Measurements from ENCODE around the gene GUSB.

Gene GUSB

GRCh38 chr7:65960351-65961074 lies 21.5 kb downstream of the GUSB start:
- Histone ChIP-seq H3K79me2 (ENCODE audit: control insufficient read depth, low read length) (no peaks in the 10 kb centered on the region), H3K4me3 (ENCODE audit: low read length) (no peak overlapping the region), H4K20me1 (ENCODE audit: control insufficient read depth, insufficient read depth, low read depth, low read length) (no peaks in the 10 kb centered on the region; the same call in 1 of the 2 replicates), H3K27me3 (ENCODE audit: control insufficient read depth, low read length) (no peaks in the 10 kb centered on the region), H3K9me2 (replicated peaks; ENCODE audit: control insufficient read depth, low read length) (no peaks in the 10 kb centered on the region), H3K36me3 (ENCODE audit: control insufficient read depth, low read length) (peaks cover 91% of the 10 kb centered on the region), H3K4me2 (ENCODE audit: low read length) (no peak overlapping the region), H3K27ac (ENCODE audit: low read depth, low read length) (no peak overlapping the region), H3K9me3 (ENCODE audit: control insufficient read depth, insufficient read depth, low read length) (no peaks in the 10 kb centered on the region), H3K4me1 (ENCODE audit: control insufficient read depth, low read length) (no peaks in the 10 kb centered on the region), H3F3A (ENCODE audit: control insufficient read depth, insufficient read depth) (peaks cover 26% of the 10 kb centered on the region)
- TF ChIP-seq EZH2phosphoT487 (IDR thresholded peaks at IDR 0.05; ENCODE audit: borderline replicate concordance, low read length) (no peak), CTCF (IDR thresholded peaks at IDR 0.05; ENCODE audit: low read depth, low read length, poor library complexity, severe bottlenecking) (no peak)

DNA sequence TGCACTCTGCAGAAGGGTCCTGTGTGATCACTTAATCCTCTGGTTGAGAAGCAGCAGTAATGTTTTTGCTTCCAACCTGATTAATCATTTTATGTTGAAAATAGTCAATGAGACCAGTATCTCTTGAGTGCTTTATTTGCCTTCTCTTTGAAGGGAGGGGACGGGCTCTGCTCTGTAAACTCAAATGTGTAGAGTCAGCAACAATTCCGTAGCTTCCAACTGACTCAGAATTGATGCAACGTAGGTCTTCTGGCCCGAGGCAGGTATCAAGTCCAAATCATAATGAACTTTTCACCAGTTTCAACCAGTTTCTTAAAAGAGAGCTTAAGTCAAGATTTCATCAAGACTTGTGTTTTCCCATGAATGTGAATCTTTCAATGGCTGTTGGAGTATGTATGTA lies 26.3 kb downstream of the GUSB start:
- Histone ChIP-seq H3K9me2 (replicated peaks; ENCODE audit: control insufficient read depth, low read length) (no peaks in the 10 kb centered on the region), H3K9me3 (ENCODE audit: control insufficient read depth, insufficient read depth, low read length) (no peaks in the 10 kb centered on the region), H3K36me3 (ENCODE audit: control insufficient read depth, low read length) (peaks cover 73% of the 10 kb centered on the region), H3K79me2 (ENCODE audit: control insufficient read depth, low read length) (no peaks in the 10 kb centered on the region), H4K20me1 (ENCODE audit: control insufficient read depth, insufficient read depth, low read depth, low read length) (peaks cover 5% of the 10 kb centered on the region), H3K4me3 (ENCODE audit: low read length) (no peak overlapping the region), H3K4me2 (ENCODE audit: low read length) (no peak overlapping the region), H3K27ac (ENCODE audit: low read depth, low read length) (no peak overlapping the region), H3K27me3 (ENCODE audit: control insufficient read depth, low read length) (no peaks in the 10 kb centered on the region), H3F3A (ENCODE audit: control insufficient read depth, insufficient read depth) (peaks cover 36% of the 10 kb centered on the region), H3K4me1 (ENCODE audit: control insufficient read depth, low read length) (no peaks in the 10 kb centered on the region)
- no peak for TF ChIP-seq EZH2phosphoT487 (IDR thresholded peaks at IDR 0.05; ENCODE audit: borderline replicate concordance, low read length)
- TF ChIP-seq CTCF (IDR thresholded peaks at IDR 0.05; ENCODE audit: low read depth, low read length, poor library complexity, severe bottlenecking) = no peak

GRCh38 chr7:65953890-65954450 lies 28.0 kb downstream of the GUSB start:
- Histone ChIP-seq H3K79me2 (ENCODE audit: control insufficient read depth, low read length) (no peaks in the 10 kb centered on the region), H3K9me3 (ENCODE audit: control insufficient read depth, insufficient read depth, low read length) (no peaks in the 10 kb centered on the region), H3K27ac (ENCODE audit: low read depth, low read length) (no peak overlapping the region), H3K27me3 (ENCODE audit: control insufficient read depth, low read length) (no peaks in the 10 kb centered on the region), H4K20me1 (ENCODE audit: control insufficient read depth, insufficient read depth, low read depth, low read length) (peaks cover 5% of the 10 kb centered on the region; the same call in 1 of the 2 replicates), H3K4me2 (ENCODE audit: low read length) (no peak overlapping the region), H3K36me3 (ENCODE audit: control insufficient read depth, low read length) (peaks cover 55% of the 10 kb centered on the region), H3K4me3 (ENCODE audit: low read length) (no peak overlapping the region), H3K4me1 (ENCODE audit: control insufficient read depth, low read length) (no peaks in the 10 kb centered on the region), H3F3A (ENCODE audit: control insufficient read depth, insufficient read depth) (peaks cover 25% of the 10 kb centered on the region), H3K9me2 (replicated peaks; ENCODE audit: control insufficient read depth, low read length) (no peaks in the 10 kb centered on the region)
- TF ChIP-seq EZH2phosphoT487 (IDR thresholded peaks at IDR 0.05; ENCODE audit: borderline replicate concordance, low read length) (no peak), CTCF (IDR thresholded peaks at IDR 0.05; ENCODE audit: low read depth, low read length, poor library complexity, severe bottlenecking) (no peak)
